ENCODE results near the gene DCAF5.

DNA sequence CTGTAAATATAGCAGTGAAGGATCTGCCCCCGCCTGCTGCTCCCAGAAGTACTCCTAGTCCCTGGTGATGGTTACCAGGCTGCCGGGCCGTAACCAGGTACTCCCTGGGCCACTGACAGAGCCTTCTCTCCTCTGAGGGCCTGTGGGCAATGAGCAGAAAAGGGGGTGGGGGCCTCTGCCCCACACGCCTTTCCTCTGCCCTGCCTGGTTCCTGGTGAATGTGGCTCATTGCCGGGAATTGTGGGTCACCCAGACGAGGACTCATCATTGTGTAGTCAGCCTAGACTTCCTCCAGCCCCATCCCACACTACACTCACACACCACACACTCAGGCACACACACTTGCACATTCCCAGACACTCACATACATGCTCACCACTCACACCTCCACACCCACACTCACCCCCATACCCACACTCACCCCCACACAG is 138.1 kb downstream of the DCAF5 start:
- TF ChIP-seq CTCF (IDR thresholded peaks at IDR 0.05) (no peak), POLR2A (IDR thresholded peaks at IDR 0.05) (no peak), POLR2AphosphoS5 (IDR thresholded peaks at IDR 0.05) (no peak)
